Neural cell (in vitro differentiated cells): ENCODE data around the gene HLA-DPA1.

ENCODE experiments used
- CTCF ChIP-seq: fragments of 450-650 bp; IDR thresholded peaks from 2 replicates; pipeline ENCODE4 v1.5.1; 2014; ENCODE audit warnings: antibody characterized with exemption, mild to moderate bottlenecking, moderate library complexity; ENCODE audit not compliant: poor library complexity, severe bottlenecking
- EP300 ChIP-seq: fragments of 450-650 bp; conservative IDR thresholded peaks from 2 replicates; pipeline ENCODE4 v1.6.1; 2014; ENCODE audit warnings: antibody characterized with exemption, mild to moderate bottlenecking, moderate library complexity; ENCODE audit not compliant: poor library complexity, severe bottlenecking
- POLR2AphosphoS5 ChIP-seq: IDR thresholded peaks from 2 replicates; pipeline ENCODE4 v1.6.1; 2012

DNA sequence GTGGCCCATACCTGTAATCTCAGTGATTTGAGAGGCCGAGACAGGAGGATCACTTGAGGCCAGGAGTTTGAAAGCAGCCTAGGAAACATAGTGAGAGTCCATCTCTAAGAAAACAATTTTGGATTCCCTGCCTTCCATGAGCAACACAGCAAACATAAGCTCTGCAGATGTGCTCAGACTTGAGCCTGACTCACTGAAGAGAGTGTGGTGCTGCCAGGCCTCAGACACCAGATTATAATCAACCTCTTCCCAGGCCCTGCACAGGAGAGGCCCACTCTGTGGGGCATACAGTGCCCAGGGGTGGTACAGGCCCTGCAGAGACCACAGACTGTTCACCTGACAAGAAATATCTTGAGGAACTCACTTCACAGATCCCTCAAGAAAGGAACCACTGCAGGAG is 22.2 kb upstream of the HLA-DPA1 start:
- TF ChIP-seq POLR2AphosphoS5: no peak
- no peak for TF ChIP-seq EP300
- no peak for TF ChIP-seq CTCF
